ENCODE results near the gene AGBL3. TPM values are rescaled to one million over a fixed set of nuclear protein-coding genes. Genes with fewer than 3 reads are reported as not detected.

Gene AGBL3
- polyA plus RNA-seq, 2 of the 4 experiments (the other 2 are of a cell fraction) = 2.2 to 4.3 TPM

GRCh38 chr7:134996097-134996550 lies 9.8 kb downstream of the AGBL3 start:
- FAIRE-seq (no peak), ATAC-seq (no peak), DNase-seq (ENCODE audit: low read depth in 1 of 2, low spot score in 1 of 2) (peak in 1 of 2 experiments; percentile 5)
- peaks cover 19% of the 10 kb centered on the region for H3K4me1 ChIP-seq
- POLR2A ChIA-PET = no interaction called here
- WGBS (ENCODE audit: missing lambda C conversion rate) = 73% methylated on average over 2 of the region's 2 CpGs
- H3K4me2 ChIP-seq = no peak overlapping the region
- CTCF ChIA-PET = interaction anchor here (1.3 kb wide), 1 partner anchor 10 kb away, joined by 5 read pairs; the partner anchor contains the start of gene AGBL3
- no peak overlapping the region for H3K4me3 ChIP-seq
- H3K9me3 ChIP-seq = no peaks in the 10 kb centered on the region
- H3K27ac ChIP-seq = no peak overlapping the region
- no peak for TF ChIP-seq SREBF2 (IDR thresholded peaks at IDR 0.05)
- TF ChIP-seq HOXB5 (CRISPR knock-in tag; IDR thresholded peaks at IDR 0.05) = no peak
- no peak for TF ChIP-seq GATA3 (IDR thresholded peaks at IDR 0.05; ENCODE audit: borderline replicate concordance)
- TF ChIP-seq MAFK (IDR thresholded peaks at IDR 0.05; ENCODE audit: partially characterized antibody) = no peak
- TF ChIP-seq POLR2AphosphoS2 (conservative IDR thresholded peaks at IDR 0.05; ENCODE audit: low read length) = no peak
- TF ChIP-seq, protein P1, sequence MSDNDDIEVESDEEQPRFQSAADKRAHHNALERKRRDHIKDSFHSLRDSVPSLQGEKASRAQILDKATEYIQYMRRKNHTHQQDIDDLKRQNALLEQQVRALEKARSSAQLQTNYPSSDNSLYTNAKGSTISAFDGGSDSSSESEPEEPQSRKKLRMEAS (IDR thresholded peaks at IDR 0.05) = no peak
- TF ChIP-seq RNF2 (IDR thresholded peaks at IDR 0.05; ENCODE audit: borderline replicate concordance, low read depth) = no peak
- TF ChIP-seq, protein P2, sequence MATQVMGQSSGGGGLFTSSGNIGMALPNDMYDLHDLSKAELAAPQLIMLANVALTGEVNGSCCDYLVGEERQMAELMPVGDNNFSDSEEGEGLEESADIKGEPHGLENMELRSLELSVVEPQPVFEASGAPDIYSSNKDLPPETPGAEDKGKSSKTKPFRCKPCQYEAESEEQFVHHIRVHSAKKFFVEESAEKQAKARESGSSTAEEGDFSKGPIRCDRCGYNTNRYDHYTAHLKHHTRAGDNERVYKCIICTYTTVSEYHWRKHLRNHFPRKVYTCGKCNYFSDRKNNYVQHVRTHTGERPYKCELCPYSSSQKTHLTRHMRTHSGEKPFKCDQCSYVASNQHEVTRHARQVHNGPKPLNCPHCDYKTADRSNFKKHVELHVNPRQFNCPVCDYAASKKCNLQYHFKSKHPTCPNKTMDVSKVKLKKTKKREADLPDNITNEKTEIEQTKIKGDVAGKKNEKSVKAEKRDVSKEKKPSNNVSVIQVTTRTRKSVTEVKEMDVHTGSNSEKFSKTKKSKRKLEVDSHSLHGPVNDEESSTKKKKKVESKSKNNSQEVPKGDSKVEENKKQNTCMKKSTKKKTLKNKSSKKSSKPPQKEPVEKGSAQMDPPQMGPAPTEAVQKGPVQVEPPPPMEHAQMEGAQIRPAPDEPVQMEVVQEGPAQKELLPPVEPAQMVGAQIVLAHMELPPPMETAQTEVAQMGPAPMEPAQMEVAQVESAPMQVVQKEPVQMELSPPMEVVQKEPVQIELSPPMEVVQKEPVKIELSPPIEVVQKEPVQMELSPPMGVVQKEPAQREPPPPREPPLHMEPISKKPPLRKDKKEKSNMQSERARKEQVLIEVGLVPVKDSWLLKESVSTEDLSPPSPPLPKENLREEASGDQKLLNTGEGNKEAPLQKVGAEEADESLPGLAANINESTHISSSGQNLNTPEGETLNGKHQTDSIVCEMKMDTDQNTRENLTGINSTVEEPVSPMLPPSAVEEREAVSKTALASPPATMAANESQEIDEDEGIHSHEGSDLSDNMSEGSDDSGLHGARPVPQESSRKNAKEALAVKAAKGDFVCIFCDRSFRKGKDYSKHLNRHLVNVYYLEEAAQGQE (IDR thresholded peaks at IDR 0.05) = no peak
- TF ChIP-seq NFE2L2 (conservative IDR thresholded peaks at IDR 0.05; ENCODE audit: low read length) = no peak
- TF ChIP-seq KDM5A (IDR thresholded peaks at IDR 0.05) = no peak
- TF ChIP-seq CBX8 (IDR thresholded peaks at IDR 0.05) = no peak
- no peak for TF ChIP-seq ZSCAN20 (CRISPR knock-in tag; IDR thresholded peaks at IDR 0.05)
- TF ChIP-seq RARB (CRISPR knock-in tag; IDR thresholded peaks at IDR 0.05) = no peak
- no peak for TF ChIP-seq NR3C1 (IDR thresholded peaks at IDR 0.05)

DNA sequence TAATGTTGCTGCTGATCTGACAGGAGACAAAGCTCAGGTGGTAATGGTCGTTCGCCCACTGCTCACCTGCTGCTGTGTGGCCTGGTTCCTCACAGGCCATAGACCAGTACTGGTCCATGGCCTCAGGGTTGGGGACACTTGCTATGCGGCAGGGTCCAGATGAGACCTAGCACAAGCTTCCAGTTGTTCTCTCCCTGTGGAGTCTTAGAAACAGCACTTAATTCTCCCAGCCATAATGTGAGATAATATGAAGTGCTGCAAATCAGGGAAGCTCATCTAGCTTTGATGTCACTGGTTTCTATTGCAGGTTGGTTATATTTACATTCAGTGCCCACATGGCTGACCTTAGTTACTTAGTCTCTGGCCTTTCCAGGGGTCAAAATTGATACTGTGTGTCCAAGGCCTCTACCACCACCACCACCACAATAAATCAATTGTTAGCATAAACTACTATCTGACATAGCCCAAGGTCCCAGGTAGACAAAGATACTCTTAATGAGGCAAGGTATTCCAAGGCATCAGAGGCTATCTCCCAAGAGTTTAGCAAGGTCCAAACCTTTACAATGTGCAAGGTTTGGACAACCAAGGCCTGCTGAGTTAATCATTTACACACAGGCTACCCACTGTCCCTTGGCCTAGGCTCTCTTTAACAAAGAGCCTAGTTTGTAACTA lies 11.0 kb downstream of the AGBL3 start:
- TF ChIP-seq, protein P2 (IDR thresholded peaks at IDR 0.05) = no peak
- TF ChIP-seq FOXS1 (CRISPR knock-in tag; IDR thresholded peaks at IDR 0.05) (no peak), RAD21 (conservative IDR thresholded peaks at IDR 0.05 in 1 of 2, IDR thresholded peaks at IDR 0.05 in 1 of 2) (no peak), SMC3 (IDR thresholded peaks at IDR 0.05) (no peak), EP300 (IDR thresholded peaks at IDR 0.05) (no peak), ESRRA (IDR thresholded peaks at IDR 0.05; ENCODE audit: borderline replicate concordance, low read length) (no peak), HDAC2 (IDR thresholded peaks at IDR 0.05) (no peak), GATA3 (IDR thresholded peaks at IDR 0.05; ENCODE audit: borderline replicate concordance) (no peak), PHF8 (IDR thresholded peaks at IDR 0.05; ENCODE audit: borderline replicate concordance, low read depth) (no peak), CBX8 (IDR thresholded peaks at IDR 0.05) (no peak), TFCP2L1 (CRISPR knock-in tag; IDR thresholded peaks at IDR 0.05) (no peak), PBX3 (IDR thresholded peaks at IDR 0.05) (no peak), CHD4 (IDR thresholded peaks at IDR 0.05; ENCODE audit: borderline replicate concordance) (no peak), CEBPB (IDR thresholded peaks at IDR 0.05) (no peak)
- TF ChIP-seq, protein P3, sequence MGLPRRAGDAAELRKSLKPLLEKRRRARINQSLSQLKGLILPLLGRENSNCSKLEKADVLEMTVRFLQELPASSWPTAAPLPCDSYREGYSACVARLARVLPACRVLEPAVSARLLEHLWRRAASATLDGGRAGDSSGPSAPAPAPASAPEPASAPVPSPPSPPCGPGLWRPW (IDR thresholded peaks at IDR 0.05) = no peak
- TF ChIP-seq, protein P4, sequence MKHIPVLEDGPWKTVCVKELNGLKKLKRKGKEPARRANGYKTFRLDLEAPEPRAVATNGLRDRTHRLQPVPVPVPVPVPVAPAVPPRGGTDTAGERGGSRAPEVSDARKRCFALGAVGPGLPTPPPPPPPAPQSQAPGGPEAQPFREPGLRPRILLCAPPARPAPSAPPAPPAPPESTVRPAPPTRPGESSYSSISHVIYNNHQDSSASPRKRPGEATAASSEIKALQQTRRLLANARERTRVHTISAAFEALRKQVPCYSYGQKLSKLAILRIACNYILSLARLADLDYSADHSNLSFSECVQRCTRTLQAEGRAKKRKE (CRISPR knock-in tag; IDR thresholded peaks at IDR 0.05; ENCODE audit: low read depth) = no peak
- CTCF ChIA-PET = no interaction called here
- no peak overlapping the region for H3K4me2 ChIP-seq
- ATAC-seq (no peak), DNase-seq (ENCODE audit: low read depth in 1 of 2, low spot score in 1 of 2) (no peak), FAIRE-seq (no peak)
- WGBS (ENCODE audit: missing lambda C conversion rate) = 83% methylated on average over 3 of the region's 3 CpGs
- peaks cover 18% of the 10 kb centered on the region for H3K4me1 ChIP-seq
- no peaks in the 10 kb centered on the region for H3K9me3 ChIP-seq
- POLR2A ChIA-PET = no interaction called here
- H3K27ac ChIP-seq = no peak overlapping the region
- no peak overlapping the region for H3K4me3 ChIP-seq
